Activated T-cell treated with anti-CD3 and anti-CD28 coated beads, Interleukin-2, amount 50 U/mL, for 4 hours (primary cell): ENCODE data around the gene SLC27A6. TPM values are rescaled to one million over a fixed set of nuclear protein-coding genes. Genes with fewer than 3 reads are reported as not detected.

Source experiments
- total RNA-seq, 3 donors: library from RNA; stranded (reverse); gene quantifications; one replicate each; pipeline ENCODE4 v1.2.1, GENCODE V29; 2021

SLC27A6 gene
- total RNA-seq, 3 donors from 2014 or later = not detected

Other genes with a start within 250 kb of the SLC27A6 start
- gene ISOC1, start 129.3 kb downstream of the SLC27A6 start, total RNA-seq = 10 to 100 TPM; 26.3 to 32.0 (median 31.2) TPM